ENCODE measurements around the gene GPATCH2.
"Not testable (repeated sequence)": the region's sequence is repeated elsewhere in the genome, so short reads cannot be mapped to it uniquely, and the experiment has no call there.

- not testable (repeated sequence) for TF ChIP-seq CTCF (IDR thresholded peaks at IDR 0.05; ENCODE audit: poor library complexity, severe bottlenecking); EP300 (conservative IDR thresholded peaks at IDR 0.05; ENCODE audit: poor library complexity, severe bottlenecking); TAF1 (IDR thresholded peaks at IDR 0.05; ENCODE audit: low read depth); POLR2AphosphoS5 (IDR thresholded peaks at IDR 0.05); SMC3 (conservative IDR thresholded peaks at IDR 0.05; ENCODE audit: poor library complexity); MXI1 (conservative IDR thresholded peaks at IDR 0.05; ENCODE audit: poor library complexity, severe bottlenecking); EZH2 (IDR thresholded peaks at IDR 0.05; ENCODE audit: borderline replicate concordance, insufficient read depth, low read length, poor library complexity, severe bottlenecking)
These were observed 46.5 kb downstream of the GPATCH2 start for GRCh38 chr1:217584286-217584811.
